GM18498 (cell line): ENCODE measurements around the gene NFX1.

Experiments
- ATAC-seq: cut with Tn5 transposase; IDR thresholded peaks from one replicate; pipeline ENCODE4 v1.9.1; 2021; ENCODE audit warnings: mild to moderate bottlenecking, moderate library complexity; ENCODE audit not compliant: unreplicated experiment

Gene NFX1

DNA sequence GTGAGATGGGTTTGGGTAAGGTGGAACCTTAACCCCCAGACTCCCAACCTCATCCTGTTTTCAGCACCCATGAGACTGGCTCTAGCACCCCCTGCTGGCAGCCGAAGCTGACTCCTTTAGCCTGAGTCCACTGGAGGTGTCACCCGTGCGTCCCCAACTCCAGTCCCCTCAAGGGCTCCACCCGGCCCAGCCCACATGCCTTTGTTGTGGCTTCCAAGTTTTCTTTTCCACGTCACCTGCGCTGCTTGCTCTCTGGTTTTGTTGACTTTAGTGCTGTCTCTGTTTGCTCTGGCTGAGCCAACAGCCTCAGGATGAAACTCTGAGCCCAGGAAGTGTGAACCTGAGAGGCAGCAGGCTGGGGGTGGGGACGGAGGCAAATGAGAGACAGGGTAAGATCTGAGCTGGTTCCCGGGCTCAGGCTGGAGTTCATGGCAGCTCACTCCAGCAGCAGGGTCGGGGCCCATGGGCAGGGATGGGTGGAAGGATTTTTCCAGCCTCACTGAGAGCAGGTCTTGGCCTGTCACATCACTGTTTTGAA, 125.3 kb downstream of the NFX1 start:
- ATAC-seq, result no peak

DNA sequence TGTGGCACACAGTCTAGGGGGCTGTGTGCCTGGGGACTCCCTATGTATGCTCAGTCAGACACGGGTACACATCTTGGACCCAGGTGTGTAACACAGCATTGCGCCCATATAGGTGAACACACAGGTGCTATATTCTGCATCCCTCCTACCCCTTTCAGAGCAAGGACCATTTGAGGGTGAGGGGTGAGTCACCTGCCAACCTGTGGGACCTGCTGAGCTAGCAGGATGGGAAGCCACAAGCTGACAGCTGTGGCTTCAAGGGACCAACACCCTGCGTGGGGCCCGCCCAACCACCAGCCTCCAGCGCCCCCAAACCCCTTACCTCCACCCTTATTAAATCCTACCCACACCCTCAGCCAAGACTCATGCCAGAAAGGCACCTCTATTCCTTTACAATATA, 126.7 kb downstream of the NFX1 start:
- no peak for ATAC-seq

DNA sequence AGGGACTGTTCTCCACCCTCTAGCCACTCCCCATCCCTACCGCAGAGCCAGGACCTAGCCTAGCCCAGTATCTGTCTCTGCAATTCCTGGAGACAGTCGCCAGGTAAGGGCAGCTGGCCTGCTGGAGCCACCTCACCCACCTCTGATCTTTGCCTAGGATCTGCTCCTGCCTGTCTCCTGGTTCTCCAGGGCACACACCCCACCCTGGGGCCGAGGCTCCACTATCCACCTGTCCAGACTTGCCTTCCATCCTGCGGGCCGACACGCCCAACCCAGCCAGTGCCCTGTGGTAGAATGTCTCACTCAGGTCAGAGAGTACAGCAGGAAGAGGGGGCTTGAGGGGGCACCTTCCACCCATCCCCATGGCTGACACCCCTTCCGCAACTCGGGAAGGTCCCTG, 127.8 kb downstream of the NFX1 start:
- no peak for ATAC-seq

DNA sequence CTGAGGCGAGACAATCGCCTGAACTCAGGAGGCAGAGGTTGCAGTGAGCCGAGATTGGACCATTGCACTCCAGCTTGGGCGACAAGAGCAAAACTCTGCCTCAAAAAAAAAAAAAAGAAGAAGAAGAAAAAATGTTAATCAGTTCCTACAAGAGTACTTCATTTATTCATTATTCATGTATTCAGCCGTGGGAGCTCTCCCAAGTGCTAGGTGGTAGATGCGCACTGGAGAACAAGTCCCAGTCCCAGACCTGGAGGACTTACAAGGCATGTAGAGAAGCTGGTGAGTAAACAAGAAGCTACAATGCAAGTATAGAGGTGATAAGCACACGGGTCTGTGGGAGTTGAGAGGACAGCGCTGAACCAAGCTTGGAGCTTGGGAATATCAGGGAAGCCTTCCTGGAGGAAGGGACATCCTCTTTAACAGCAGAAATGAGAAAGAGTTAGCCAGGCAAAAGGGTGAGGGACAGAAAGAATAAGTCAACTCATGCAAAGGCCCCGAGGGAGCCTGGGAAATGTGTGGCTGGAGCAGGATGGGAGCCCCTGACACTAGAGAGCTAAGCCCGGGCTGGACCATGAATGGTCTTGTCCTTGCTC, 129.5 kb downstream of the NFX1 start:
- ATAC-seq, result no peak
